ENCODE results near the gene MGST2.

MGST2 gene

GRCh38 chr4:139665690-139666529 lies at the start of gene MGST2:
Gene MGST2, plus strand, starts transcription at chr4:139665819. Its CDS starts 201 bp downstream, at chr4:139666020.
- peak within 1 kb of the TSS; percentile 62 for H3K4me3 ChIP-seq (ENCODE audit: low read depth, low read length)
- no peak for TF ChIP-seq CTCF (IDR thresholded peaks at IDR 0.05; ENCODE audit: borderline replicate concordance, insufficient read depth, low read depth, low read length)

GRCh38 chr4:139617702-139618490 lies 47.7 kb upstream of the MGST2 start:
- no peak overlapping the region for H3K4me3 ChIP-seq (ENCODE audit: low read depth, low read length)
- TF ChIP-seq CTCF (IDR thresholded peaks at IDR 0.05; ENCODE audit: borderline replicate concordance, insufficient read depth, low read depth, low read length): no peak

GRCh38 chr4:139619644-139620043 lies 46.0 kb upstream of the MGST2 start:
- no peak overlapping the region for H3K4me3 ChIP-seq (ENCODE audit: low read depth, low read length)
- peak; percentile 64 for TF ChIP-seq CTCF (IDR thresholded peaks at IDR 0.05; ENCODE audit: borderline replicate concordance, insufficient read depth, low read depth, low read length)

GRCh38 chr4:139622901-139623381 lies 42.7 kb upstream of the MGST2 start:
- no peak overlapping the region for H3K4me3 ChIP-seq (ENCODE audit: low read depth, low read length)
- TF ChIP-seq CTCF (IDR thresholded peaks at IDR 0.05; ENCODE audit: borderline replicate concordance, insufficient read depth, low read depth, low read length): no peak

GRCh38 chr4:139624441-139625092 lies 41.1 kb upstream of the MGST2 start:
- no peak for TF ChIP-seq CTCF (IDR thresholded peaks at IDR 0.05; ENCODE audit: borderline replicate concordance, insufficient read depth, low read depth, low read length)
- no peak overlapping the region for H3K4me3 ChIP-seq (ENCODE audit: low read depth, low read length)

GRCh38 chr4:139625093-139625455 lies 40.5 kb upstream of the MGST2 start:
- no peak for TF ChIP-seq CTCF (IDR thresholded peaks at IDR 0.05; ENCODE audit: borderline replicate concordance, insufficient read depth, low read depth, low read length)
- no peak overlapping the region for H3K4me3 ChIP-seq (ENCODE audit: low read depth, low read length)

Data from GM12875 (cell line).